IPS DF 6.9 (cell line): ENCODE data around the gene ANKRD33B.
"Not testable (repeated sequence)": the region's sequence is repeated elsewhere in the genome, so short reads cannot be mapped to it uniquely, and the experiment has no call there.

Experiments
- DNase-seq: peaks from one replicate; pipeline ENCODE4 v3.0.0-alpha.2; 2013; ENCODE audit warnings: low read depth, low spot score
- H3K27ac ChIP-seq: one replicate; pipeline ENCODE4 v1.5.1; 2013; ENCODE audit warnings: low read length, control low read depth
- H3K27me3 ChIP-seq: 2 replicates; pipeline ENCODE4 v1.6.1; 2013; ENCODE audit warnings: mild to moderate bottlenecking, low read length; ENCODE audit not compliant: control insufficient read depth, insufficient read depth
- H3K36me3 ChIP-seq: 2 replicates; pipeline ENCODE4 v1.6.1; 2013; ENCODE audit warnings: low read length; ENCODE audit not compliant: control insufficient read depth, insufficient read depth
- H3K4me1 ChIP-seq: 2 replicates; pipeline ENCODE4 v1.6.1; 2013; ENCODE audit warnings: low read length; ENCODE audit not compliant: control insufficient read depth, insufficient read depth
- H3K4me3 ChIP-seq: 2 replicates; pipeline ENCODE4 v1.5.1; 2013; ENCODE audit warnings: mild to moderate bottlenecking, low read length
- H3K9me3 ChIP-seq: 2 replicates; pipeline ENCODE4 v1.6.1; 2013; ENCODE audit warnings: low read length, inconsistent platforms; ENCODE audit not compliant: control insufficient read depth, insufficient read depth
- WGBS: extraction: QIAGEN DNeasy Blood & Tissue Kit; methylation state at CpG from one replicate; pipeline ENCODE4 v1.1.7; 2013; ENCODE audit warnings: mixed read lengths, missing lambda C conversion rate; ENCODE audit not compliant: insufficient read length, insufficient coverage; 5-methylcytosine and 5-hydroxymethylcytosine counted together

The ANKRD33B gene

GRCh38 chr5:10660720-10661387, 97.0 kb downstream of the ANKRD33B start:
- no CpG with 5 or more reads among the region's 15 CpGs for WGBS
- H3K4me3 ChIP-seq, result no peak overlapping the region
- no peaks in the 10 kb centered on the region for H3K36me3 ChIP-seq
- no peak for DNase-seq
- H3K4me1 ChIP-seq, result peaks cover 4% of the 10 kb centered on the region
- H3K9me3 ChIP-seq, result no peaks in the 10 kb centered on the region
- H3K27ac ChIP-seq, result no peak overlapping the region
- no peaks in the 10 kb centered on the region for H3K27me3 ChIP-seq

- Histone ChIP-seq H3K27ac (no peak overlapping the region), H3K27me3 (no peaks in the 10 kb centered on the region), H3K36me3 (no peaks in the 10 kb centered on the region), H3K9me3 (no peaks in the 10 kb centered on the region), H3K4me3 (no peak overlapping the region), H3K4me1 (peaks cover 6% of the 10 kb centered on the region)
- no peak for DNase-seq
- WGBS, result no CpG with 5 or more reads among the region's 13 CpGs
Measured at GRCh38 chr5:10661401-10661800, 97.5 kb downstream of the ANKRD33B start.

- WGBS, result no CpG with 5 or more reads among the region's 11 CpGs
- peaks cover 6% of the 10 kb centered on the region for H3K4me1 ChIP-seq
- no peaks in the 10 kb centered on the region for H3K36me3 ChIP-seq
- no peaks in the 10 kb centered on the region for H3K9me3 ChIP-seq
- no peak overlapping the region for H3K4me3 ChIP-seq
- no peaks in the 10 kb centered on the region for H3K27me3 ChIP-seq
- no peak for DNase-seq
- H3K27ac ChIP-seq, result no peak overlapping the region
Measured at GRCh38 chr5:10662083-10662482, 98.2 kb downstream of the ANKRD33B start.

- DNase-seq, result no peak
- Histone ChIP-seq H3K4me3 (no peak overlapping the region), H3K4me1 (peaks cover 6% of the 10 kb centered on the region), H3K27ac (no peak overlapping the region), H3K9me3 (no peaks in the 10 kb centered on the region), H3K27me3 (no peaks in the 10 kb centered on the region), H3K36me3 (no peaks in the 10 kb centered on the region)
- no CpG with 5 or more reads among the region's 10 CpGs for WGBS
Measured at GRCh38 chr5:10662661-10663488, 99.0 kb downstream of the ANKRD33B start.

GRCh38 chr5:10663489-10664179, 99.8 kb downstream of the ANKRD33B start:
- Histone ChIP-seq H3K4me3 (no peak overlapping the region), H3K27me3 (no peaks in the 10 kb centered on the region), H3K36me3 (no peaks in the 10 kb centered on the region), H3K27ac (no peak overlapping the region), H3K4me1 (peaks cover 6% of the 10 kb centered on the region), H3K9me3 (no peaks in the 10 kb centered on the region)
- no CpG with 5 or more reads among the region's 13 CpGs for WGBS
- no peak for DNase-seq

- not testable (repeated sequence) for DNase-seq, H3K9me3 ChIP-seq, H3K4me1 ChIP-seq, H3K36me3 ChIP-seq, H3K27me3 ChIP-seq, H3K27ac ChIP-seq, H3K4me3 ChIP-seq
- WGBS, result no CpG with 5 or more reads among the region's 6 CpGs
Measured at GRCh38 chr5:10664180-10664769, 100.4 kb downstream of the ANKRD33B start.

- H3K4me1 ChIP-seq, result peaks cover 6% of the 10 kb centered on the region
- no peak overlapping the region for H3K27ac ChIP-seq
- no peak for DNase-seq
- WGBS, result no CpG with 5 or more reads among the region's 9 CpGs
- H3K36me3 ChIP-seq, result no peaks in the 10 kb centered on the region
- H3K4me3 ChIP-seq, result no peak overlapping the region
- H3K27me3 ChIP-seq, result no peaks in the 10 kb centered on the region
- H3K9me3 ChIP-seq, result no peaks in the 10 kb centered on the region
Measured at GRCh38 chr5:10665799-10666198, 101.9 kb downstream of the ANKRD33B start.

GRCh38 chr5:10666531-10667299, 102.8 kb downstream of the ANKRD33B start:
- WGBS, result no CpG with 5 or more reads among the region's 7 CpGs
- no peak overlapping the region for H3K27ac ChIP-seq
- no peaks in the 10 kb centered on the region for H3K36me3 ChIP-seq
- H3K9me3 ChIP-seq, result no peaks in the 10 kb centered on the region
- H3K4me1 ChIP-seq, result peaks cover 6% of the 10 kb centered on the region
- no peaks in the 10 kb centered on the region for H3K27me3 ChIP-seq
- no peak for DNase-seq
- H3K4me3 ChIP-seq, result no peak overlapping the region

GRCh38 chr5:10667431-10668057, 103.7 kb downstream of the ANKRD33B start:
- no CpG with 5 or more reads among the region's 6 CpGs for WGBS

More at GRCh38 chr5:10667431-10668057, 103.7 kb downstream of the ANKRD33B start:
- DNase-seq, result no peak
- Histone ChIP-seq H3K4me1 (peaks cover 6% of the 10 kb centered on the region), H3K4me3 (no peak overlapping the region), H3K27me3 (no peaks in the 10 kb centered on the region), H3K9me3 (no peaks in the 10 kb centered on the region), H3K36me3 (no peaks in the 10 kb centered on the region), H3K27ac (no peak overlapping the region)
